Sigmoid colon (tissue), 4 donors: ENCODE results near the gene TEN1.

Experiments used
- POLR2AphosphoS5 ChIP-seq, 4 donors: sonication (generic); formaldehyde crosslinking; IDR thresholded peaks; one replicate each; pipeline ENCODE4 v1.6.1; 2017; ENCODE audit warnings: antibody characterized with exemption in 4 of 4
- TF ChIP-seq, protein P1 (sequence below), 4 experiments: fragments of 450-650 bp in 3 of 4; fragments of 200-600 bp in 1 of 4; IDR thresholded peaks; one replicate each; pipeline ENCODE4 v1.5.1; 2016 to 2019; ENCODE audit warnings: antibody characterized with exemption in 4 of 4, mild to moderate bottlenecking in 3 of 4, moderate library complexity in 2 of 4

GRCh38 chr17:75959051-75959838, 19.8 kb upstream of the TEN1 start:
- TF ChIP-seq, protein P1, sequence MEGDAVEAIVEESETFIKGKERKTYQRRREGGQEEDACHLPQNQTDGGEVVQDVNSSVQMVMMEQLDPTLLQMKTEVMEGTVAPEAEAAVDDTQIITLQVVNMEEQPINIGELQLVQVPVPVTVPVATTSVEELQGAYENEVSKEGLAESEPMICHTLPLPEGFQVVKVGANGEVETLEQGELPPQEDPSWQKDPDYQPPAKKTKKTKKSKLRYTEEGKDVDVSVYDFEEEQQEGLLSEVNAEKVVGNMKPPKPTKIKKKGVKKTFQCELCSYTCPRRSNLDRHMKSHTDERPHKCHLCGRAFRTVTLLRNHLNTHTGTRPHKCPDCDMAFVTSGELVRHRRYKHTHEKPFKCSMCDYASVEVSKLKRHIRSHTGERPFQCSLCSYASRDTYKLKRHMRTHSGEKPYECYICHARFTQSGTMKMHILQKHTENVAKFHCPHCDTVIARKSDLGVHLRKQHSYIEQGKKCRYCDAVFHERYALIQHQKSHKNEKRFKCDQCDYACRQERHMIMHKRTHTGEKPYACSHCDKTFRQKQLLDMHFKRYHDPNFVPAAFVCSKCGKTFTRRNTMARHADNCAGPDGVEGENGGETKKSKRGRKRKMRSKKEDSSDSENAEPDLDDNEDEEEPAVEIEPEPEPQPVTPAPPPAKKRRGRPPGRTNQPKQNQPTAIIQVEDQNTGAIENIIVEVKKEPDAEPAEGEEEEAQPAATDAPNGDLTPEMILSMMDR (IDR thresholded peaks at IDR 0.05), result no peak
- TF ChIP-seq POLR2AphosphoS5 (IDR thresholded peaks at IDR 0.05), result no peak
